IMR-90 (cell line): ENCODE results near the gene TBX15. TPM values are rescaled to one million over a fixed set of nuclear protein-coding genes. Genes with fewer than 3 reads are reported as not detected.

Experiments used
- ATAC-seq: fragments of 200-7000 bp; cut with Tn5 transposase; 2 replicates; pipeline ENCODE4 v1.9.1; 2020; ENCODE audit warnings: low read depth, mild to moderate bottlenecking, moderate library complexity
- BruUV-seq: library from RNA; stranded (reverse); fragments of 400-500 nt; replicated peaks from 2 replicates; lab custom pipeline; 2021; lab: Mats Ljungman, UMichigan
- CTCF ChIA-PET: fragments of 300-600 bp; formaldehyde crosslinking; extraction: SDS; loops from one replicate; lab custom pipeline; 2021; ENCODE audit warnings: antibody characterized with exemption; lab: Yijun Ruan, JAX
- POLR2A ChIA-PET: fragments of 300-600 bp; sonication (Branson Sonifier 250); formaldehyde crosslinking; loops from one replicate; lab custom pipeline; 2022; ENCODE audit warnings: antibody characterized with exemption; ENCODE audit not compliant: unreplicated experiment; lab: Charles Lee
- DNase-seq: peaks from one replicate; pipeline ENCODE4 v3.0.0; 2013
- H2AFZ ChIP-seq: replicated peaks from 2 replicates; pipeline ENCODE3; 2013; ENCODE audit warnings: low read length, mild to moderate bottlenecking; ENCODE audit not compliant: poor library complexity
- H2AK5ac ChIP-seq: 2 replicates; pipeline ENCODE4 v1.6.1; 2013; ENCODE audit warnings: low read depth, low read length, inconsistent platforms
- H2AK9ac ChIP-seq: replicated peaks from 2 replicates; pipeline ENCODE3; 2013; ENCODE audit warnings: mild to moderate bottlenecking, low read depth, low read length, moderate library complexity; ENCODE audit not compliant: poor library complexity
- H2BK120ac ChIP-seq: 2 replicates; pipeline ENCODE4 v1.6.1; 2013; ENCODE audit warnings: low read depth, low read length, inconsistent platforms
- H2BK15ac ChIP-seq: 3 replicates; pipeline ENCODE4 v1.6.1; 2013; ENCODE audit warnings: low read depth, low read length, inconsistent platforms
- H2BK20ac ChIP-seq: 2 replicates; pipeline ENCODE4 v1.6.1; 2013; ENCODE audit warnings: low read depth, mild to moderate bottlenecking, inconsistent platforms, low read length, moderate library complexity
- H2BK5ac ChIP-seq: 2 replicates; pipeline ENCODE4 v1.6.1; 2013; ENCODE audit warnings: mild to moderate bottlenecking, low read depth, low read length, inconsistent platforms; ENCODE audit not compliant: poor library complexity, severe bottlenecking
- H3K14ac ChIP-seq: replicated peaks from 2 replicates; pipeline ENCODE4 v1.6.1; 2013; ENCODE audit warnings: low read depth, low read length, inconsistent platforms
- H3K18ac ChIP-seq: 2 replicates; pipeline ENCODE4 v1.6.1; 2013; ENCODE audit warnings: low read depth, low read length, control low read depth
- H3K23ac ChIP-seq: 2 replicates; pipeline ENCODE4 v1.6.1; 2013; ENCODE audit warnings: low read depth, low read length, inconsistent platforms
- H3K27ac ChIP-seq: 2 replicates; pipeline ENCODE4 v1.5.1; 2013; ENCODE audit warnings: mild to moderate bottlenecking, control low read depth, low read length; ENCODE audit not compliant: insufficient read depth
- H3K27me3 ChIP-seq: 2 replicates; pipeline ENCODE4 v1.6.1; 2013; ENCODE audit warnings: low read length; ENCODE audit not compliant: control insufficient read depth, insufficient read depth
- H3K36me3 ChIP-seq: 2 replicates; pipeline ENCODE4 v1.6.1; 2013; ENCODE audit warnings: low read length, mixed read lengths; ENCODE audit not compliant: control insufficient read depth, insufficient read depth
- H3K4ac ChIP-seq: 2 replicates; pipeline ENCODE4 v1.6.1; 2013; ENCODE audit warnings: low read depth, low read length, inconsistent platforms
- H3K4me1 ChIP-seq: 2 replicates; pipeline ENCODE4 v1.6.1; 2013; ENCODE audit warnings: low read length, mixed read lengths; ENCODE audit not compliant: control insufficient read depth, insufficient read depth
- H3K4me2 ChIP-seq: 2 replicates; pipeline ENCODE4 v1.6.1; 2013; ENCODE audit warnings: low read depth, mild to moderate bottlenecking, control low read depth, low read length, moderate library complexity
- H3K4me3 ChIP-seq: 2 replicates; pipeline ENCODE4 v1.5.1; 2013; ENCODE audit warnings: low read depth, mild to moderate bottlenecking, control low read depth, low read length, moderate library complexity; ENCODE audit not compliant: insufficient read depth
- H3K56ac ChIP-seq: 2 replicates; pipeline ENCODE4 v1.6.1; 2013; ENCODE audit warnings: low read length, inconsistent platforms; ENCODE audit not compliant: insufficient read depth; ENCODE audit errors: extremely low read depth
- H3K79me1 ChIP-seq, 2 experiments: 2 replicates each; pipeline ENCODE4 v1.6.1; 2013; ENCODE audit warnings: low read length in 2 of 2, inconsistent platforms in 1 of 2, low read depth in 1 of 2
- H3K9ac ChIP-seq: 2 replicates; pipeline ENCODE4 v1.6.1; 2013; ENCODE audit warnings: low read depth, low read length, control low read depth
- H3K9me1 ChIP-seq: 2 replicates; pipeline ENCODE4 v1.6.1; 2013; ENCODE audit warnings: low read length, inconsistent platforms; ENCODE audit not compliant: insufficient read depth
- H3K9me3 ChIP-seq: 2 replicates; pipeline ENCODE4 v1.6.1; 2013; ENCODE audit warnings: low read length; ENCODE audit not compliant: control insufficient read depth, insufficient read depth
- H4K20me1 ChIP-seq: 2 replicates; pipeline ENCODE4 v1.6.1; 2013; ENCODE audit warnings: low read length, inconsistent platforms; ENCODE audit not compliant: insufficient read depth
- H4K5ac ChIP-seq: 2 replicates; pipeline ENCODE4 v1.6.1; 2013; ENCODE audit warnings: mild to moderate bottlenecking, low read depth, low read length, control low read depth
- H4K8ac ChIP-seq, 2 experiments: 2 replicates each; pipeline ENCODE4 v1.6.1; 2013; ENCODE audit warnings: low read depth in 2 of 2, low read length in 2 of 2, control low read depth in 1 of 2, inconsistent platforms in 1 of 2
- H4K91ac ChIP-seq: 2 replicates; pipeline ENCODE4 v1.6.1; 2013; ENCODE audit warnings: low read depth, low read length, inconsistent platforms; ENCODE audit not compliant: insufficient read depth
- BHLHE40 ChIP-seq: fragments of 150-350 bp; IDR thresholded peaks from 2 replicates; pipeline ENCODE4 v1.6.1; 2016; ENCODE audit warnings: mild to moderate bottlenecking, low read depth, low read length
- CHD1 ChIP-seq: IDR thresholded peaks from 2 replicates; pipeline ENCODE4 v1.6.1; 2012; ENCODE audit warnings: low read depth, low read length, improper control_type of control experiment
- CTCF ChIP-seq: conservative IDR thresholded peaks from 2 replicates; pipeline ENCODE4 v1.5.1; 2012; ENCODE audit warnings: mild to moderate bottlenecking, low read depth, low read length, improper control_type of control experiment
- ELK1 ChIP-seq: fragments of 150-350 bp; IDR thresholded peaks from 2 replicates; pipeline ENCODE4 v1.6.1; 2016; ENCODE audit warnings: low read depth, mild to moderate bottlenecking, low read length, moderate library complexity, borderline replicate concordance
- FOS ChIP-seq: fragments of 150-350 bp; IDR thresholded peaks from 2 replicates; pipeline ENCODE4 v1.6.1; 2016; ENCODE audit warnings: low read depth, low read length
- MAFK ChIP-seq: IDR thresholded peaks from 2 replicates; pipeline ENCODE4 v1.6.1; 2012; ENCODE audit warnings: low read depth, low read length, improper control_type of control experiment
- MAZ ChIP-seq: IDR thresholded peaks from 2 replicates; pipeline ENCODE4 v1.6.1; 2012; ENCODE audit warnings: low read depth, mild to moderate bottlenecking, low read length, improper control_type of control experiment, moderate library complexity, borderline replicate concordance
- MXI1 ChIP-seq: IDR thresholded peaks from 2 replicates; pipeline ENCODE4 v1.6.1; 2012; ENCODE audit warnings: low read depth, mild to moderate bottlenecking, low read length, moderate library complexity, borderline replicate concordance
- NFE2L2 ChIP-seq: fragments of 150-350 bp; IDR thresholded peaks from 2 replicates; pipeline ENCODE4 v1.6.1; 2016; ENCODE audit warnings: low read depth, mild to moderate bottlenecking, low read length
- POLR2A ChIP-seq: IDR thresholded peaks from 2 replicates; pipeline ENCODE4 v1.6.1; 2012; ENCODE audit warnings: mild to moderate bottlenecking, low read depth, low read length
- RAD21 ChIP-seq: IDR thresholded peaks from 2 replicates; pipeline ENCODE4 v1.6.1; 2012; ENCODE audit warnings: low read length, improper control_type of control experiment
- RCOR1 ChIP-seq: IDR thresholded peaks from 2 replicates; pipeline ENCODE4 v1.6.1; 2012; ENCODE audit warnings: mild to moderate bottlenecking, low read length, improper control_type of control experiment; ENCODE audit not compliant: insufficient replicate concordance
- RFX5 ChIP-seq: IDR thresholded peaks from 2 replicates; pipeline ENCODE4 v1.8.0; 2012; ENCODE audit warnings: low read depth, mild to moderate bottlenecking, low read length, moderate library complexity
- SMC3 ChIP-seq: fragments of 150-350 bp; IDR thresholded peaks from 2 replicates; pipeline ENCODE4 v1.6.1; 2016; ENCODE audit warnings: low read depth, mild to moderate bottlenecking, antibody characterized with exemption, low read length, moderate library complexity
- WGBS, 2 experiments: methylation state at CpG; one replicate each; pipeline versions ENCODE4 v1.1.5 to v1.1.7; 2013; ENCODE audit warnings: missing lambda C conversion rate in 2 of 2; ENCODE audit not compliant: insufficient read length in 1 of 2; ENCODE audit errors: extremely low coverage in 2 of 2; 5-methylcytosine and 5-hydroxymethylcytosine counted together
- dilution Hi-C: fragments of 300-500 bp; cut with HindIII; formaldehyde crosslinking; loops from one replicate; pipeline ENCODE4 v1.14.3; 2018; ENCODE audit warnings: low sequenced_read_pairs; ENCODE audit not compliant: unreplicated experiment
- in situ Hi-C: fragments of 300-500 bp; cut with MboI; formaldehyde crosslinking; loops from 3 replicates; pipeline ENCODE4 v1.14.3; 2019; ENCODE audit warnings: low sequenced_read_pairs, inconsistent platforms, mixed read lengths
- intact Hi-C: fragments of 100-400 bp; cut with micrococcal nuclease; formaldehyde crosslinking; loops from 2 replicates; pipeline ENCODE4 v1.10.0; 2022
- polyA plus RNA-seq, 3 experiments: library from polyadenylated mRNA; depleted of rRNA; stranded (reverse); fragments of >200 nt; gene quantifications; 2 replicates each; pipeline ENCODE4 v1.2.3, GENCODE V29; 2012; ENCODE audit warnings: low replicate concordance in 1 of 3
- total RNA-seq: library from RNA; depleted of rRNA; stranded (reverse); fragments of >200 nt; gene quantifications from 2 replicates; pipeline ENCODE4 v1.2.3, GENCODE V29; 2012
- TF ChIP-seq, protein P1 (sequence below): fragments of 150-350 bp; IDR thresholded peaks from 2 replicates; pipeline ENCODE4 v1.6.1; 2017; ENCODE audit warnings: mild to moderate bottlenecking, antibody characterized with exemption, low read length, low read depth

The TBX15 gene
- total and polyA plus RNA-seq, 2 of the 4 experiments (the other 2 are of a cell fraction), result not detected

DNA sequence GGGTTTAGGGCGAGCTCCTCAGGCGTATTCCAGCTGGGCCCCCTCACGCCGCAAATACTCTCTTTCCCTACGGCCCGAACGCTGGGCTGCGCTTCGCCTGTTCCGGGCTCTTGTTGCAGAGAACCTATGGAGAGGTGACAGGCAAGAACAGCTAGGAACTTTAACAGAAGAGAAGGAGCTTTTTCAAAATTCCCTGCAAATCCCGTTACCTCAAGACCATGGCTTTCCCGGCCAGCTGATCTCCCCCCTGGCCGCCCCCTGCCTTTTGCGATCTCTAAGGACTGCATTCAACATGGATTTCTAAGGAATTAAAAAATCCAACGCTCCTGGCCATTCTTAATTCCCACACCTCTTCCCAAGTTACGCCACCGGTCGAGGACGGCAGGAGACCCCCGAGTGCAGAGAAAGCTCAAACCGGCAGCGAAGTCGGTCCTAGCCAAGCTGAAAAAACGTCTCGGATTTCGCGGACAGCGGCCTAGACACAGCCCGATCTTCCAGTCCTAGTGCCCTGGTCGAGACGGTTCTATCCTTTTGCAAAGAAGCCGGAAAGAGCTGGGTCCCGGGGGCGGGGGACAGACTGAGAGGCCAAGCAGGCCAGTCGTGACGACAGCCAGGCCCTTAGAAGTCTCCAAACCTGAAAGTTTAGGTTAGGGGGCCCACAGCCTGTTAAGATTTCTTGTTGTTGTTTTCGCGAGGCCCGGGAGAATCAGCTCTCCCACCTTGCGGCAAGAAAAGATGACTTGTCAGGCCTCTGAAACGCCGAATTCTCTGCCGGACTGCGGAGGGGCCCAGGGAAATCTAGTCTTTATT, 1.1 kb upstream of the TBX15 start:
- H4K8ac ChIP-seq, result no peak overlapping the region
- ChIA-PET CTCF (no interaction called here), POLR2A (no interaction called here)
- no peaks in the 10 kb centered on the region for H3K36me3 ChIP-seq
- H2BK120ac ChIP-seq, result no peak overlapping the region
- no peak overlapping the region for H2BK20ac ChIP-seq
- no peak for DNase-seq
- no peak overlapping the region for H3K23ac ChIP-seq
- H3K27me3 ChIP-seq, result peaks cover 100% of the 10 kb centered on the region
- H3K56ac ChIP-seq, result no peak overlapping the region
- H3K9me1 ChIP-seq, result no peaks in the 10 kb centered on the region
- no TSS peak for BruUV-seq
- WGBS, 2 experiments, result 19% methylated on average over 14 of the region's 44 CpGs; no CpG with 5 or more reads in 1 of the 2 experiments
- no peak overlapping the region for H3K4ac ChIP-seq
- no peak overlapping the region for H3K4me2 ChIP-seq
- no peak overlapping the region for H3K27ac ChIP-seq
- no peak overlapping the region for H2AK5ac ChIP-seq
- H4K20me1 ChIP-seq, result no peaks in the 10 kb centered on the region
- H4K5ac ChIP-seq, result no peak overlapping the region
- intact Hi-C loops, result no loop called here
- no peaks in the 10 kb centered on the region for H3K79me1 ChIP-seq
- H2BK5ac ChIP-seq, result no peak overlapping the region
- H3K9ac ChIP-seq, result no peak overlapping the region
- dilution Hi-C loops, result no loop called here
- H4K91ac ChIP-seq, result no peak overlapping the region
- no peak for ATAC-seq
- in situ Hi-C loops, result loop anchor here (10.0 kb wide), 1 partner anchor 834 kb away; no protein-coding TSS in a partner anchor
- H3K9me3 ChIP-seq, result peaks cover 29% of the 10 kb centered on the region
- no peak overlapping the region for H3K18ac ChIP-seq
- no peak overlapping the region for H3K4me3 ChIP-seq
- H2AK9ac ChIP-seq, result no peak overlapping the region
- no peak overlapping the region for H3K14ac ChIP-seq
- H2BK15ac ChIP-seq, result no peak overlapping the region
- H3K4me1 ChIP-seq, result no peaks in the 10 kb centered on the region
- H2AFZ ChIP-seq, result no peak overlapping the region
- TF ChIP-seq SMC3 (no peak), MAZ (no peak), CHD1 (no peak), MAFK (no peak), FOS (no peak), MXI1 (no peak), POLR2A (no peak), RAD21 (no peak), BHLHE40 (no peak), ELK1 (no peak), RCOR1 (no peak), CTCF (no peak), NFE2L2 (no peak), RFX5 (no peak)
- TF ChIP-seq, protein P1, sequence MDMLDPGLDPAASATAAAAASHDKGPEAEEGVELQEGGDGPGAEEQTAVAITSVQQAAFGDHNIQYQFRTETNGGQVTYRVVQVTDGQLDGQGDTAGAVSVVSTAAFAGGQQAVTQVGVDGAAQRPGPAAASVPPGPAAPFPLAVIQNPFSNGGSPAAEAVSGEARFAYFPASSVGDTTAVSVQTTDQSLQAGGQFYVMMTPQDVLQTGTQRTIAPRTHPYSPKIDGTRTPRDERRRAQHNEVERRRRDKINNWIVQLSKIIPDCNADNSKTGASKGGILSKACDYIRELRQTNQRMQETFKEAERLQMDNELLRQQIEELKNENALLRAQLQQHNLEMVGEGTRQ, result no peak
